Stimulated activated CD4-positive, alpha-beta T cell treated with anti-CD3 and anti-CD28 coated beads, Interleukin-1b, Interleukin-23, amount 100 ng/mL, for 24 hours (primary cell): Measurements from ENCODE around the gene CHRNB2.
"Not testable (repeated sequence)": the region's sequence is repeated elsewhere in the genome, so short reads cannot be mapped to it uniquely, and the experiment has no call there.

Experiments
- DNase-seq, 4 experiments: peaks; one replicate each; pipeline ENCODE4 v3.0.0-alpha.2; 2020; ENCODE audit warnings: low read depth in 4 of 4, low spot score in 1 of 4

CHRNB2 gene

DNA sequence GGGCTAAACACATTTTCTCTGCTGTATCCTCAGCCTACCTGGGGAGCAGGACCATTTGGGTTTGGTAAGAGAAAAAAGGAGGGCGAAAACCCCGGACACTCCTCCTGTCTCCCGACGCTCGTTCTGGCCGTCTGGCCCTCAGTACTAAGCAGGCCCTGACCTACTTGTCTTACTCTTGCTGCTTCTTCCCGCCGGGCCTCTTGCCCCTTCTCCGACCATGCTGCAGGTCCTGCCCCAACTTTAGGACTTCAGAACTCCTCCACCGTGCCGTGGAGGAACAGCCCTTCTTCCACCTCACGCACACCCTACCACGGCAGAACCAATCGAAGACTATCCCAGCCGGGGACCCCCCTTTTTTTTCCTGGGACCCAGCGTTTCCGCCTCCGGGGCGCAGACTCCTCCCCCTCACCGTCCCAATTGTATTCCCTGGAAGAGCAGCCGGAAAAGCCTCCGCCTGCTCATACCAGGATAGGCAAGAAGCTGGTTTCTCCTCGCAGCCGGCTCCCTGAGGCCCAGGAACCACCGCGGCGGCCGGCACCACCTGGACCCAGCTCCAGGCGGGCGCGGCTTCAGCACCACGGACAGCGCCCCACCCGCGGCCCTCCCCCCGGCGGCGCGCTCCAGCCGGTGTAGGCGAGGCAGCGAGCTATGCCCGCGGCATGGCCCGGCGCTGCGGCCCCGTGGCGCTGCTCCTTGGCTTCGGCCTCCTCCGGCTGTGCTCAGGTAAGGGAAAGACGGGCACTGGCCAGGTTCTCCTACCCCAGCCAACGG lies at the start of gene CHRNB2:
CHRNB2 (plus strand) TSS at position 393 of the 771 bp plus-strand sequence; CDS start at position 660, 267 bp downstream.
- DNase-seq, result peak; percentile 39 to 52 (median 50)

DNA sequence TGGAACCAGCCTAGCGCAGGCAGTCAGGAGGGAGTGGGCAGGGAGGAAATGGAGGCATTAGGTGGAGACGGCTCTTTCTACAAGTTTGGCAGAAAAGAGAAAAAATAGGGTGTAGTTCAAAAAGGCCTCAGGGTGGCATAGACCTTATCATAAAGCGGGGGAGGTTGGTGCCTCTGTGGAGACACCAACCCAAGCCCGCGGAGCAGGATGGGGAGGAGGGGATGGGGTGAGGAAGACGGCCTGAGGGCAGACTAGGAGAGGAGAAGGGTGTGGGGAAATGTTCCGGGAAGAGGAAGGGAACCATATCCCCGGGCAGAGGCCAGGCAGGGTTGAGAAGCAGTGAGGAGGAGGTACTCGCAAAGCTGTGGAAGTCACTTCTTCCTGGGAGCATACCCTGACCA lies 48.0 kb upstream of the CHRNB2 start:
- no peak for DNase-seq

- no peak for DNase-seq
Observed at GRCh38 chr1:154520333-154520732, 47.2 kb upstream of the CHRNB2 start.

DNA sequence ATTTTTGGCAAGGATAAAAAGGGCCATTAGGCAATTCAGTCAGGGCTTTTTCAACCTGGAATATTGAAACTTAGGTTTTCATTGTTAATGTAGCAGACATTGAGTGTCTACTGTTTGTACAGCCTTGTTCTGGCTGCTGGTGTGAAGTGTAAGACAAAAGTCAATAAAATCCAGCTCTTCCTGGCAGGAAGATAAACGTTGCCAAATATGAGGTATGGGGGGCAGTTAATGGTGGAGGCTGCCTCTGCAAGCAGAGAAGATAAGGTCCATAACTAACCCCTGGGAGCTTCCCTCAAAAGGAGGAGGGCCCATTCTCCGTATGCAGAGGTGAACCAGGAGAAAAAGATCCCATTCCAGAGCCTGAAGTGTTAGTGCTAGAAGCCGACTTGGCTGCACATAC lies 45.9 kb upstream of the CHRNB2 start:
- no peak for DNase-seq

GRCh38 chr1:154524881-154525280 lies 42.7 kb upstream of the CHRNB2 start:
- no peak for DNase-seq

GRCh38 chr1:154527192-154527591 lies 40.4 kb upstream of the CHRNB2 start:
- DNase-seq, result no peak

DNA sequence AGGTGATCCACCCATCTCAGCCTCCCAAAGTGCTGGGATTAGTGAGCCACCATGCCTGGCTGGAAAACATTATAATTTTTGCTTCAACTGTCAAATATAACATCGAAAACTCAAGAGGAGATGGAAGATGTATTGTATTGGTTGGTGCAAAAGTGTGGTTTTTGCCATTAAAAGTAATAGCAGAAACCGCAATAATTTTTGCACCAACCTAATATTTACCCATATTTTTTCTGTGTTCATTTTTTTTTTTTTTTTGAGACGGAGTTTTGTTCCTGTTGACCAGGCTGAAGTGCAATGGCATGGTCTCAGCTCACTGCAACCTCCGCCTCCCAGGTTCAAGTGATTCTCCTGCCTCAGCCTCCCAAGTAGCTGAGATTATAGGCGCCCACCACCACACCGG lies 38.3 kb upstream of the CHRNB2 start:
- no peak for DNase-seq

DNA sequence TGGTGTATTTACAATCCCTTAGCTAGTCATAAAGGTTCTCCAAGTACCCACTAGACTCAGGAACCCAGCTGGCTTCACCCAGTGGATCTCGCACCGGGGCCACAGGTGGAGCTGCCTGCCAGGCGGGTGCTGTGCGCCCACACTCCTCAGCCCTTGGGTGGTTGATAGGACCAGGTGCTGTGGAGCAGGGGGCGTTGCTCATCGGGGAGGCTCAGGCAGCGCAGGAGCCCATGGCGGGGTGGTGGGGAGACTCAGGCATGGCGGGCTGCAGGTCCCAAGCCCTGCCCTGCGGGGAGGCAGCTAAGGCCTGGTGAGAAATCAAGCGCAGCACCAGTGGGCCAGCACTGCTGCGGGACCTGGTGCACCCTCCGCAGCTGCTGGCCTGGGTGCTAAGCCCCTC lies 35.6 kb upstream of the CHRNB2 start:
- DNase-seq, result not testable (repeated sequence)

DNA sequence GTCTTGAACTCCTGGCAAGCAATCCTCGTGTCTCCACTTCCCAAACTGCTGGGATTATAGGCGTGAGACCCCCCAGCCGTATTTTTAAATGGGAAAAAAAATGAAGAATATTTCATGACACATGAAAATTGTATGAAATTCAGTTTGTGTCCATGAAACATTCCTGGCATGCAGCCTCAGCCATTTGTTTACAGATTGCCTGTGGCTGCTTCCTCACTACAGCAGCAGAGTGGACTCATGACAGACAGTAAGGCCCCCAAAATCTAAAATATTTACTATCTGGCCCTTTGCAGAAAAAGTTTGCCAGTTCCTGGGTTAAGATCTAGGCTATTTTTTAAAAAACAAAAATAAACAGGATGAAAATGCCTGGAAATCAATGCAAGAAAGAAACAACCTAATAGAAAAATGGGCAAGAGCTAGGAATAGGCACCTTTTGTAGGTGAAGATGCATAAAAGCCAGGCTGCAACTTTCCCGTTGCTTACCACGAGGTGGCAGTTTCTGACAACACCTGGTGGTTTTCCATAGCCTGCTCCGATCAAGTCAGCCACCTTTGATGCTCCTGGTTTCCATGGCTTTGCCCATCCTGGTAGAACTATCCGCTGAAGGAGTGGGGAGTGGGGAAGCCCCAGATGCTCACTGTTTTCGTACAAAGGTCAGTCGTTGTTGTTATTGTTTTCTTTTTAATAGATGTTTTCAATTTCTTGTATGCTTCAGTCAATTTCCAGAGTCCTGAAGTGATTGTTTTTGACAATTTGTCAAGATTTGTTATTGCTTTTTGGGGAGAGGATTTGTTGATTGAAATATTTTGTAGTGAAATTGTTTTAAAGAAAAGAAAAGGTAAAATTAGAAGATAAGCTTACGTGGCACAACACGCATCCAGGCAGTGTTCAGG lies 33.4 kb upstream of the CHRNB2 start:
- DNase-seq, result no peak

DNA sequence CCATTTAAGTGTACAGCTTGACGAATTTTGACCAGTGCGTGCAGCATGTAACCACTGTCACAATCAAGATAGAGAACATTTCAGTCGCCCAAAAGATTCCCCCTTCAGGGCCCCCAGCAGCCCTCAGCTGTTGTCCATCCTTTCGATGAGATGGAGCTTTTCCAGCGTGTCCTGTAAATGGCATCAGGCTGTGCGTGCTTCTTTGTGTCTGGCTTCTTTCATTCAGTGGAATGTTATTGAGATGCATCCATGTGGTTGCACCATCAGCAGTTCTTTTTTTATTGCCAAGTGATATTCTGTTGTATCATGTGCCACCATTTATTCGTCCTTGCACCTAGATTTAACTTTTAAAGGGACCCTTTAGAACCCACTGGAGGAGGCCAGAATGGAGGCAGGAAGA lies 31.0 kb upstream of the CHRNB2 start:
- DNase-seq, result no peak

DNA sequence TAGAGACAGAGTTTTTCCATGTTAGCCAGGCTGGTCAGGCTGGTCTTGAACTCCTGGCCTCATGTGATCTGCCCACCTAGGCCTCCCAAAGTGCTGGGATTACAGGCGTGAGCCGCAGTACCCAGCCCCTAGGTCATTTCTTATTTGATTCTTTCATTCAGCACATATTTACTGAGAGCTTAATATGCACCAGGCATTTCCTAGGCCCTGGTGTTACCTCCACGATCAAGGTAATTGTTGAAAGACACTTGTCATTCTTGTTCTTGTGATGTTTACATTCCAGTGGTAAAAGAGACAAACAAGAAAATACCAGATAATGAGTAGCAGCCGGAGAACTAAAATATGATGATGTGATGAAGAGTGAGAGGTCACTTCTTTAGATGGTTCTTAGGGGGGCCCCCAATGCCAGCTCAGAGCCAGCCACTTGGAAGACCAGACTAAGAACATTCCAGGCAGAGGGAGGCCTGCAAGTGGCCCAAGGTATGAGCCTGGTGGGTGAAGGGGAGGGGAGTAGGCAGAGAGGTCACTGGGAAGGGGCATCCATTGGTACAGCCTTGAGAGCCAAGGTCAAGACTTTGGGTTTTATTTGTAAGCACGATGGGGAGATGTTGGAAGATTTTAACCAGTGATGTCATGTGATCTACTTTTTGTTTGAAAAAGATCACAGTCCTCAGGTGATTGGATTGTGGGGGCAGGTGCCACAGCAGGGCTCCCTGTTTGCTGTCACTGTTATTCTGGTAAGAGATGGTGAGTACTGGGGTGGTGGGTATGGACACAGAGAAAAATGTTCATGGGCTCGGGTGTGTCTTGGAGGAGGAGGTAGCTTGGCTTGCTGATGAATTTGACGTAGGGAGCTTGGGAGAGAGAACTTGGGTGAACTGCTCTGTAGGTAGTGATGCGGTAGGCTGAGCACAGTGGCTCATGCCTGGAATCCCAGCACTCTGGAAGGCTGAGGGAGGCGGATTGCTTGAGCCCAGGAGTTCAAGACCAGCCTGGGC lies 27.8 kb upstream of the CHRNB2 start:
- DNase-seq, result no peak

- DNase-seq, result no peak
Observed at GRCh38 chr1:154541231-154541630, 26.3 kb upstream of the CHRNB2 start.

GRCh38 chr1:154546264-154547063 lies 21.1 kb upstream of the CHRNB2 start:
- DNase-seq, result peak in 3 of 4 experiments; percentile 20 to 46 (median 21)

- DNase-seq, result no peak
Observed at GRCh38 chr1:154547105-154547732, 20.4 kb upstream of the CHRNB2 start.

DNA sequence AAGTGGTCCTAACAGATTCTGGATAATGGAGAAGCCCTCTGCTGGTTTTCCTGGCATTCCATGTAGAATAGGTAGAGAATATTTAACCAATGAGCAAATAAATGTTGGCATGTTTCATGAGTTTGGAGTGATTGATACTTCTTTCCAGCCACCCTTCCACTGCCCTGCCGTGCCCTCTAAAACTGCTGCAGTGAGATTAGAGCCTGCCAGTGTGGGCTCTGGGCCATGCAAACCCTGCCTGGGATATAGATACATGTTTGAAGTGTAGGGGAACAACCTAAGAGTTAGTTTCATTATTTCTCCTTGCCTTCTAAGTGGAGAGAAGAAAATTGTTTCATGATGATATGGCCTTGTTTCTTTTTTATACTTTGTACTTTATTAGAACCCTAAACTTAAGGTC lies 19.6 kb upstream of the CHRNB2 start:
- DNase-seq, result no peak

DNA sequence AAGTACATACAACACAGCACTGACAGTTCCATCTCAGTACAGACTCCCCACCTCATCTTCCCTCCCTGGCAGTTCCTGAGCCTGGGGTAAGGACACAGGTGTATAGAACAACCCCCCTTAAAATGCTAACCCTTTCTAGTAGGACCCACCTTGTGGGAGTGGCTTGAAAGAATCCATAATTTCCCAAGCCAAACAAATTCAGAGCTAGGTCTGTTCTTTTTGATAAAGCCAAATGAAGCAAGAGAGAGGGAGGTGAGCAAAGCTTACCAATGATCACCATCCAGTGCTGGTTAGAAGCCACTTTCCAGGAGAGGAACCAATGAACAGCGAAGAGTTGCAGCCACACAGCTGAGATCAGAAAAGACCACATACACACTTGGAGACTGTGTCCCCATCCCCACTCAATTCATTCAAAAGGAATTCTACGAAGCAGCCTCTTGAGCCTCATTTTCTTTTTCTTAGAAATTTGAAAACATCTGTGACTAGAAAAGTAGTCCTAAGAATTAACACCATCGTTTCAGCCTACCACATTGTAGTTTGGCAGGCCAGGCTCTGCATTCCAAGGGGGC lies 18.3 kb upstream of the CHRNB2 start:
- no peak for DNase-seq

GRCh38 chr1:154550070-154550469 lies 17.5 kb upstream of the CHRNB2 start:
- no peak for DNase-seq

- DNase-seq, result no peak
Observed at GRCh38 chr1:154550657-154551056, 16.9 kb upstream of the CHRNB2 start.

GRCh38 chr1:154551474-154551873 lies 16.1 kb upstream of the CHRNB2 start:
- no peak for DNase-seq
